Ishikawa (cell line): ENCODE measurements around the gene FASTKD1.
A peak's percentile ranks its signal among the peaks of the same experiment; 100 is the strongest.

Experiments used
- CEBPB ChIP-seq: IDR thresholded peaks from 2 replicates; pipeline ENCODE4 v1.6.1; 2012
- CREB1 ChIP-seq: IDR thresholded peaks from 2 replicates; pipeline ENCODE4 v1.6.1; 2012; ENCODE audit warnings: low read depth
- EGR1 ChIP-seq: IDR thresholded peaks from 2 replicates; pipeline ENCODE4 v1.6.1; 2012
- EP300 ChIP-seq: IDR thresholded peaks from 2 replicates; pipeline ENCODE4 v1.6.1; 2012; ENCODE audit warnings: borderline replicate concordance
- FOXM1 ChIP-seq: IDR thresholded peaks from 2 replicates; pipeline ENCODE4 v1.6.1; 2012; ENCODE audit warnings: low read depth, borderline replicate concordance
- MAX ChIP-seq: IDR thresholded peaks from 2 replicates; pipeline ENCODE4 v1.6.1; 2012
- NFIC ChIP-seq: IDR thresholded peaks from 2 replicates; pipeline ENCODE4 v1.6.1; 2012
- RAD21 ChIP-seq: IDR thresholded peaks from 2 replicates; pipeline ENCODE4 v1.6.1; 2012; ENCODE audit warnings: low read depth
- REST ChIP-seq: IDR thresholded peaks from 2 replicates; pipeline ENCODE4 v1.6.1; 2012; ENCODE audit warnings: low read depth, mild to moderate bottlenecking
- TAF1 ChIP-seq: IDR thresholded peaks from 2 replicates; pipeline ENCODE4 v1.6.1; 2012; ENCODE audit warnings: low read depth, mild to moderate bottlenecking
- TCF12 ChIP-seq: IDR thresholded peaks from 2 replicates; pipeline ENCODE4 v1.6.1; 2012; ENCODE audit warnings: low read depth
- TEAD4 ChIP-seq: IDR thresholded peaks from 2 replicates; pipeline ENCODE4 v1.6.1; 2012
- USF1 ChIP-seq: IDR thresholded peaks from 2 replicates; pipeline ENCODE4 v1.6.1; 2012
- YY1 ChIP-seq: IDR thresholded peaks from 2 replicates; pipeline ENCODE4 v1.6.1; 2012; ENCODE audit warnings: low read depth
- ZBTB7A ChIP-seq: IDR thresholded peaks from 2 replicates; pipeline ENCODE4 v1.6.1; 2012; ENCODE audit warnings: low read depth

Gene FASTKD1

GRCh38 chr2:169573160-169573973, at the start of gene FASTKD1:
Gene FASTKD1, minus strand, starts transcription at chr2:169573865. Its CDS starts 1,836 bp downstream, at chr2:169572029.
- TF ChIP-seq CREB1 (peak; percentile 81), EGR1 (peak; percentile 59; the same call in 1 of the 2 replicates), NFIC (no peak), REST (no peak), RAD21 (no peak), ZBTB7A (no peak), FOXM1 (no peak), TEAD4 (peak; percentile 53), YY1 (peak; percentile 85), CEBPB (no peak), TCF12 (peak; percentile 61; the same call in 1 of the 2 replicates), EP300 (no peak), TAF1 (no peak), MAX (peak; percentile 84), USF1 (peak; percentile 53)

GRCh38 chr2:169623235-169623634, 49.6 kb upstream of the FASTKD1 start:
- TF ChIP-seq REST (no peak), EGR1 (no peak), CREB1 (no peak), USF1 (no peak), TAF1 (no peak), ZBTB7A (no peak), TEAD4 (no peak), MAX (no peak), YY1 (no peak), NFIC (no peak), TCF12 (no peak), CEBPB (no peak), EP300 (no peak), RAD21 (no peak), FOXM1 (no peak)

- TF ChIP-seq CREB1 (no peak), EGR1 (no peak), ZBTB7A (no peak), TAF1 (no peak), YY1 (no peak), NFIC (no peak), EP300 (no peak), REST (no peak)
These were observed 46.8 kb upstream of the FASTKD1 start for GRCh38 chr2:169620509-169620908.

GRCh38 chr2:169619946-169620345, 46.3 kb upstream of the FASTKD1 start:
- no peak for TF ChIP-seq ZBTB7A
- no peak for TF ChIP-seq RAD21
- no peak for TF ChIP-seq USF1
- no peak for TF ChIP-seq NFIC
- no peak for TF ChIP-seq TEAD4
- no peak for TF ChIP-seq FOXM1
- TF ChIP-seq CEBPB = no peak
- TF ChIP-seq YY1 = no peak
- TF ChIP-seq EGR1 = no peak
- no peak for TF ChIP-seq TAF1
- no peak for TF ChIP-seq EP300
- no peak for TF ChIP-seq REST
- TF ChIP-seq CREB1 = no peak
